HCT116 (cell line): ENCODE data around the gene DNM1L. TPM values are rescaled to one million over a fixed set of nuclear protein-coding genes. Genes with fewer than 3 reads are reported as not detected.

ENCODE experiments used
- ATAC-seq: fragments of 200-7000 bp; cut with Tn5 transposase; 2 replicates; pipeline ENCODE4 v1.9.1; 2020; ENCODE audit warnings: mild to moderate bottlenecking, moderate library complexity
- BruUV-seq: library from RNA; stranded (reverse); fragments of 400-500 nt; replicated peaks from 2 replicates; lab custom pipeline; 2021; lab: Mats Ljungman, UMichigan
- CTCF ChIA-PET: fragments of 300-600 bp; sonication (Branson Sonifier 250); formaldehyde crosslinking; loops from one replicate; lab custom pipeline; 2021; ENCODE audit warnings: antibody characterized with exemption; lab: Charles Lee
- POLR2A ChIA-PET: fragments of 300-600, 350-600 bp; sonication (Branson Sonifier 250); formaldehyde crosslinking; loops from one replicate; lab custom pipeline; 2021; ENCODE audit warnings: antibody characterized with exemption; lab: Charles Lee
- RAD21 ChIA-PET, 2 experiments: fragments of 300-600 bp; sonication (Branson Sonifier 250); formaldehyde crosslinking; loops; one replicate each; lab custom pipeline; 2023; ENCODE audit warnings: low total read pairs in 2 of 2; ENCODE audit not compliant: uncharacterized antibody in 2 of 2, unreplicated experiment in 2 of 2, low non-redundant PET in 1 of 2; lab: Charles Lee
- DNase-seq: peaks from one replicate; pipeline ENCODE4 v3.0.0-alpha.2; 2010; ENCODE audit warnings: low read depth, low spot score
- H2AFZ ChIP-seq: fragments of 200-600 bp; shearing (Covaris generic), sonication (generic); 2 replicates; pipeline ENCODE4 v1.6.1; 2017; ENCODE audit warnings: low read depth, mixed run types, mixed read lengths, antibody characterized with exemption, low read length; ENCODE audit not compliant: poor library complexity, severe bottlenecking
- H3K27ac ChIP-seq: 2 replicates; pipeline ENCODE4 v1.5.1; 2012; ENCODE audit warnings: low read depth, low read length
- H3K27me3 ChIP-seq: fragments of 200-600 bp; sonication (generic); 2 replicates; pipeline ENCODE4 v1.6.1; 2016; ENCODE audit warnings: mixed run types, low read length, mixed read lengths; ENCODE audit not compliant: insufficient read depth
- H3K36me3 ChIP-seq, 2 experiments: fragments of 200-500 bp in 1 of 2; fragments of 200-600 bp in 1 of 2; sonication (Bioruptor generic) in 1 of 2; sonication (generic) in 1 of 2; 2 replicates each; pipeline versions ENCODE4 v1.5.1 to v1.6.1; 2014 to 2016; ENCODE audit warnings: low read length in 2 of 2, inconsistent platforms in 1 of 2, mixed read lengths in 1 of 2, mixed run types in 1 of 2; ENCODE audit not compliant: insufficient read depth in 2 of 2, control insufficient read depth in 1 of 2
- H3K4me1 ChIP-seq, 2 experiments: fragments of 200-600 bp in 1 of 2; sonication (generic) in 1 of 2; 2 replicates each; pipeline versions ENCODE4 v1.5.1 to v1.6.1; 2012 to 2017; ENCODE audit warnings: low read length in 2 of 2, inconsistent platforms in 1 of 2, mild to moderate bottlenecking in 1 of 2, mixed read lengths in 1 of 2, mixed run types in 1 of 2, moderate library complexity in 1 of 2; ENCODE audit not compliant: insufficient read depth in 2 of 2, control insufficient read depth in 1 of 2
- H3K4me2 ChIP-seq: fragments of 200-600 bp; sonication (generic); 2 replicates; pipeline ENCODE4 v1.6.1; 2017; ENCODE audit warnings: mixed run types, low read length, mixed read lengths
- H3K4me3 ChIP-seq, 2 experiments: fragments of 200-600 bp in 1 of 2; sonication (generic) in 1 of 2; replicated peaks in 1 of 2; 2 replicates each; pipeline ENCODE4 v1.5.1; 2011 to 2016; ENCODE audit warnings: low read length in 2 of 2, control low read depth in 1 of 2, low read depth in 1 of 2, mild to moderate bottlenecking in 1 of 2, mixed read lengths in 1 of 2, mixed run types in 1 of 2
- H3K79me2 ChIP-seq: fragments of 200-600 bp; sonication (generic); 2 replicates; pipeline ENCODE4 v1.6.1; 2017; ENCODE audit warnings: mild to moderate bottlenecking, mixed run types, low read length, moderate library complexity, mixed read lengths; ENCODE audit not compliant: insufficient read depth
- H3K9ac ChIP-seq: fragments of 200-600 bp; sonication (generic); 2 replicates; pipeline ENCODE4 v1.6.1; 2016; ENCODE audit warnings: low read length, mixed read lengths
- H3K9me2 ChIP-seq: fragments of 200-600 bp; sonication (generic), shearing (Covaris generic); 2 replicates; pipeline ENCODE4 v1.6.1; 2017; ENCODE audit warnings: mixed run types, mild to moderate bottlenecking, moderate library complexity; ENCODE audit not compliant: insufficient read depth
- H3K9me3 ChIP-seq, 2 experiments: fragments of 200-500 bp in 1 of 2; fragments of 200-600 bp in 1 of 2; sonication (Bioruptor generic) in 1 of 2; sonication (generic) in 1 of 2; 2 replicates each; pipeline ENCODE4 v1.6.1; 2014 to 2017; ENCODE audit warnings: low read length in 2 of 2, mixed read lengths in 2 of 2, inconsistent platforms in 1 of 2, low read depth in 1 of 2, mild to moderate bottlenecking in 1 of 2, mixed run types in 1 of 2, moderate library complexity in 1 of 2; ENCODE audit not compliant: control insufficient read depth in 1 of 2, insufficient read depth in 1 of 2
- H4K20me1 ChIP-seq: fragments of 200-600 bp; sonication (generic), shearing (Covaris generic); 2 replicates; pipeline ENCODE4 v1.6.1; 2017; ENCODE audit warnings: mixed run types, mild to moderate bottlenecking, moderate library complexity; ENCODE audit not compliant: insufficient read depth
- ATF3 ChIP-seq: IDR thresholded peaks from 2 replicates; pipeline ENCODE4 v1.6.1; 2012
- ELF1 ChIP-seq: IDR thresholded peaks from 2 replicates; pipeline ENCODE4 v1.6.1; 2012; ENCODE audit warnings: low read depth, borderline replicate concordance
- EZH2 ChIP-seq: fragments of 200-600 bp; sonication (generic); IDR thresholded peaks from 2 replicates; pipeline ENCODE4 v1.6.1; 2017; ENCODE audit warnings: antibody characterized with exemption, mixed run types
- RAD21 ChIP-seq: IDR thresholded peaks from 2 replicates; pipeline ENCODE4 v1.6.1; 2012; ENCODE audit warnings: low read depth, mild to moderate bottlenecking
- SIN3A ChIP-seq: IDR thresholded peaks from 2 replicates; pipeline ENCODE4 v1.6.1; 2012; ENCODE audit warnings: low read depth
- SP1 ChIP-seq: IDR thresholded peaks from 2 replicates; pipeline ENCODE4 v1.6.1; 2012; ENCODE audit warnings: low read depth
- SRF ChIP-seq: IDR thresholded peaks from 2 replicates; pipeline ENCODE4 v1.6.1; 2012; ENCODE audit warnings: low read depth
- intact Hi-C: fragments of 100-400 bp; cut with micrococcal nuclease; formaldehyde crosslinking; loops from 2 replicates; pipeline ENCODE4 v1.10.0; 2022
- total RNA-seq: library from RNA; stranded (reverse); gene quantifications from one replicate; pipeline ENCODE4 v1.2.1, GENCODE V29; 2021; ENCODE audit not compliant: unreplicated experiment
- TF ChIP-seq, protein P1 (sequence below), 3 experiments: fragments of 200-600 bp in 1 of 3; sonication (generic) in 1 of 3; IDR thresholded peaks in 2 of 3; conservative IDR thresholded peaks in 1 of 3; 2 replicates each; pipeline ENCODE4 v1.5.1; 2012 to 2017; ENCODE audit warnings: low read depth in 2 of 3, low read length in 2 of 3, antibody characterized with exemption in 1 of 3, borderline replicate concordance in 1 of 3, control low read depth in 1 of 3, mild to moderate bottlenecking in 1 of 3, mixed read lengths in 1 of 3, mixed run types in 1 of 3, moderate library complexity in 1 of 3; ENCODE audit not compliant: insufficient read depth in 1 of 3
- TF ChIP-seq, protein P2 (sequence below): IDR thresholded peaks from 2 replicates; pipeline ENCODE4 v1.6.1; 2011; ENCODE audit warnings: mild to moderate bottlenecking, low read length, moderate library complexity; ENCODE audit not compliant: insufficient replicate concordance; ENCODE audit errors: extremely low read depth

Gene DNM1L
- total RNA-seq, 1 experiment from 2014 or later = 69.7 TPM

- TF ChIP-seq, protein P1, sequence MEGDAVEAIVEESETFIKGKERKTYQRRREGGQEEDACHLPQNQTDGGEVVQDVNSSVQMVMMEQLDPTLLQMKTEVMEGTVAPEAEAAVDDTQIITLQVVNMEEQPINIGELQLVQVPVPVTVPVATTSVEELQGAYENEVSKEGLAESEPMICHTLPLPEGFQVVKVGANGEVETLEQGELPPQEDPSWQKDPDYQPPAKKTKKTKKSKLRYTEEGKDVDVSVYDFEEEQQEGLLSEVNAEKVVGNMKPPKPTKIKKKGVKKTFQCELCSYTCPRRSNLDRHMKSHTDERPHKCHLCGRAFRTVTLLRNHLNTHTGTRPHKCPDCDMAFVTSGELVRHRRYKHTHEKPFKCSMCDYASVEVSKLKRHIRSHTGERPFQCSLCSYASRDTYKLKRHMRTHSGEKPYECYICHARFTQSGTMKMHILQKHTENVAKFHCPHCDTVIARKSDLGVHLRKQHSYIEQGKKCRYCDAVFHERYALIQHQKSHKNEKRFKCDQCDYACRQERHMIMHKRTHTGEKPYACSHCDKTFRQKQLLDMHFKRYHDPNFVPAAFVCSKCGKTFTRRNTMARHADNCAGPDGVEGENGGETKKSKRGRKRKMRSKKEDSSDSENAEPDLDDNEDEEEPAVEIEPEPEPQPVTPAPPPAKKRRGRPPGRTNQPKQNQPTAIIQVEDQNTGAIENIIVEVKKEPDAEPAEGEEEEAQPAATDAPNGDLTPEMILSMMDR (IDR thresholded peaks at IDR 0.05 in 2 of 3, conservative IDR thresholded peaks at IDR 0.05 in 1 of 3; ENCODE audit: borderline replicate concordance in 1 of 3, insufficient read depth in 1 of 3, low read depth in 2 of 3, low read length in 2 of 3) = no peak
- TF ChIP-seq ATF3 = no peak
Observed at GRCh38 chr12:32661706-32662105, 17.4 kb upstream of the DNM1L start (continued).

DNA sequence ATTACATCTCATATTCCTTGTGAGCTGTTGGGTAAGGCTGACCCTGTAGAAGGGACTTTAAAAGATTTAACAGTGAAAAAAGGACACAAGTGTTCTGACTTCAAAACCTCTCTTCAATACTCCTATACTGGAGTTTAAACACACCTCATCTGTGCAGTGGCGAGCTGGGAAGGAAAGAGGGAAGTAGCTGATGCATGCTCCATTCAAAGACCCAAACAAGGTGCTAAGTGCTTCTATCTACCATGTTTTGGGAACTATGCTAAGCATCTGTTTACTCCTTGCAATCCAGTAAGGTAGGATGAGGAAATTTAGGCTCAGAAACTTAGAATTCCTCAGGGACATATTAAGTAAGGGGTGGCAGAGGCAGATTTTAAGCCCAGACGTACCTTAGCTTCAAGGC, 16.4 kb upstream of the DNM1L start:
- H3K4me1 ChIP-seq = peaks cover 0 to 6% of the 10 kb centered on the region in 2 experiments; a peak in 1 of 4 replicates
- H3K36me3 ChIP-seq = no peaks in the 10 kb centered on the region
- H3K9me3 ChIP-seq = no peaks in the 10 kb centered on the region
- H3K4me2 ChIP-seq = no peak overlapping the region
- no peak overlapping the region for H3K9ac ChIP-seq
- RAD21 ChIA-PET = no interaction called here
- no peak overlapping the region for H3K27ac ChIP-seq
- ATAC-seq (no peak), DNase-seq (no peak)
- H3K4me3 ChIP-seq = no peak overlapping the region
- intact Hi-C loops = no loop called here
- CTCF ChIA-PET = no interaction called here
- no peaks in the 10 kb centered on the region for H3K9me2 ChIP-seq
- POLR2A ChIA-PET = no interaction called here
- H3K79me2 ChIP-seq = no peaks in the 10 kb centered on the region
- BruUV-seq = no TSS peak
- no peaks in the 10 kb centered on the region for H4K20me1 ChIP-seq
- no peaks in the 10 kb centered on the region for H3K27me3 ChIP-seq
- H2AFZ ChIP-seq = no peak overlapping the region
- no peak for TF ChIP-seq SRF
- TF ChIP-seq, protein P2, sequence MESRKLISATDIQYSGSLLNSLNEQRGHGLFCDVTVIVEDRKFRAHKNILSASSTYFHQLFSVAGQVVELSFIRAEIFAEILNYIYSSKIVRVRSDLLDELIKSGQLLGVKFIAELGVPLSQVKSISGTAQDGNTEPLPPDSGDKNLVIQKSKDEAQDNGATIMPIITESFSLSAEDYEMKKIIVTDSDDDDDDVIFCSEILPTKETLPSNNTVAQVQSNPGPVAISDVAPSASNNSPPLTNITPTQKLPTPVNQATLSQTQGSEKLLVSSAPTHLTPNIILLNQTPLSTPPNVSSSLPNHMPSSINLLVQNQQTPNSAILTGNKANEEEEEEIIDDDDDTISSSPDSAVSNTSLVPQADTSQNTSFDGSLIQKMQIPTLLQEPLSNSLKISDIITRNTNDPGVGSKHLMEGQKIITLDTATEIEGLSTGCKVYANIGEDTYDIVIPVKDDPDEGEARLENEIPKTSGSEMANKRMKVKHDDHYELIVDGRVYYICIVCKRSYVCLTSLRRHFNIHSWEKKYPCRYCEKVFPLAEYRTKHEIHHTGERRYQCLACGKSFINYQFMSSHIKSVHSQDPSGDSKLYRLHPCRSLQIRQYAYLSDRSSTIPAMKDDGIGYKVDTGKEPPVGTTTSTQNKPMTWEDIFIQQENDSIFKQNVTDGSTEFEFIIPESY = no peak
- no peak for TF ChIP-seq SIN3A
- no peak for TF ChIP-seq ELF1
- no peak for TF ChIP-seq EZH2
- TF ChIP-seq RAD21 = no peak
- TF ChIP-seq SP1 = no peak
- TF ChIP-seq, all 23 proteins: peak for 0
